Measurements from ENCODE around the gene PTX4.

DNA sequence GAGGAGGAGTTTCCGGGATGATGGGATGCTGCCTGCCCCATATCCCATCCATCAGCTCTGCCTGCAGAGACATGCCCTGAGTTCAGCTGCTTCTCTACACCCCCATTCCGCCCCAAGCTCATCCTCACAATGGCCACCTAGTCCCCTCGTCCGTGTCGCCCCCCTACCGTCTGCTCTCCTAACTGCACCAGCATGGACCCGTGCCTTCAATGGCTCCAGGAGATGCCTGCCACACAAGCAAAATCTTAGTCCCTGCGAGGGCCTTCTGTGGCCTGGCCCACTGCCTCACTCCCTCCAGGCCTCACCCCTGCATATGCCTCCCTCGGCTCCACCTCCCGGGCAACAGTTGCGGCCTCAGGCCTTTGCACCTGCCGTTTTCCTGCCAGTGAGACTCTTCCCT lies 2.6 kb upstream of the PTX4 start:
- TF ChIP-seq, protein P1, sequence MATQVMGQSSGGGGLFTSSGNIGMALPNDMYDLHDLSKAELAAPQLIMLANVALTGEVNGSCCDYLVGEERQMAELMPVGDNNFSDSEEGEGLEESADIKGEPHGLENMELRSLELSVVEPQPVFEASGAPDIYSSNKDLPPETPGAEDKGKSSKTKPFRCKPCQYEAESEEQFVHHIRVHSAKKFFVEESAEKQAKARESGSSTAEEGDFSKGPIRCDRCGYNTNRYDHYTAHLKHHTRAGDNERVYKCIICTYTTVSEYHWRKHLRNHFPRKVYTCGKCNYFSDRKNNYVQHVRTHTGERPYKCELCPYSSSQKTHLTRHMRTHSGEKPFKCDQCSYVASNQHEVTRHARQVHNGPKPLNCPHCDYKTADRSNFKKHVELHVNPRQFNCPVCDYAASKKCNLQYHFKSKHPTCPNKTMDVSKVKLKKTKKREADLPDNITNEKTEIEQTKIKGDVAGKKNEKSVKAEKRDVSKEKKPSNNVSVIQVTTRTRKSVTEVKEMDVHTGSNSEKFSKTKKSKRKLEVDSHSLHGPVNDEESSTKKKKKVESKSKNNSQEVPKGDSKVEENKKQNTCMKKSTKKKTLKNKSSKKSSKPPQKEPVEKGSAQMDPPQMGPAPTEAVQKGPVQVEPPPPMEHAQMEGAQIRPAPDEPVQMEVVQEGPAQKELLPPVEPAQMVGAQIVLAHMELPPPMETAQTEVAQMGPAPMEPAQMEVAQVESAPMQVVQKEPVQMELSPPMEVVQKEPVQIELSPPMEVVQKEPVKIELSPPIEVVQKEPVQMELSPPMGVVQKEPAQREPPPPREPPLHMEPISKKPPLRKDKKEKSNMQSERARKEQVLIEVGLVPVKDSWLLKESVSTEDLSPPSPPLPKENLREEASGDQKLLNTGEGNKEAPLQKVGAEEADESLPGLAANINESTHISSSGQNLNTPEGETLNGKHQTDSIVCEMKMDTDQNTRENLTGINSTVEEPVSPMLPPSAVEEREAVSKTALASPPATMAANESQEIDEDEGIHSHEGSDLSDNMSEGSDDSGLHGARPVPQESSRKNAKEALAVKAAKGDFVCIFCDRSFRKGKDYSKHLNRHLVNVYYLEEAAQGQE (IDR thresholded peaks at IDR 0.05; ENCODE audit: insufficient read depth in 1 of 2, low read depth in 2 of 2, low read length in 2 of 2) = no peak
- no peak for TF ChIP-seq TAF1 (IDR thresholded peaks at IDR 0.05; ENCODE audit: borderline replicate concordance, insufficient read depth, low read length)

Data from PFSK-1 (cell line).